ENCODE data around the gene FN3K. TPM values are rescaled to one million over a fixed set of nuclear protein-coding genes. Genes with fewer than 3 reads are reported as not detected.

The FN3K gene
- polyA plus RNA-seq, 2 of the 4 experiments (the other 2 are of a cell fraction), result 1.3 to 13.2 TPM

- no peak for TF ChIP-seq MYC (IDR thresholded peaks at IDR 0.05; ENCODE audit: borderline replicate concordance, low read length)
- TF ChIP-seq HES2 (IDR thresholded peaks at IDR 0.05), result no peak
- TF ChIP-seq MAFK (IDR thresholded peaks at IDR 0.05; ENCODE audit: partially characterized antibody), result peak; percentile 97
- no peak for TF ChIP-seq CHD2 (IDR thresholded peaks at IDR 0.05; ENCODE audit: low read length, partially characterized antibody)
- TF ChIP-seq CBX2 (IDR thresholded peaks at IDR 0.05; ENCODE audit: borderline replicate concordance, low read depth), result no peak
- no peak for TF ChIP-seq ESRRA (IDR thresholded peaks at IDR 0.05; ENCODE audit: borderline replicate concordance, low read length)
- TF ChIP-seq FOSB (CRISPR knock-in tag; IDR thresholded peaks at IDR 0.05), result 0 out of 2 replicates have a peak, but pooled peaks have one; percentile 29
- no peak for TF ChIP-seq ZFP36 (IDR thresholded peaks at IDR 0.05; ENCODE audit: borderline replicate concordance, partially characterized antibody)
- no peak for TF ChIP-seq PBX3 (IDR thresholded peaks at IDR 0.05)
- TF ChIP-seq RFX5 (IDR thresholded peaks at IDR 0.05), result no peak
- TF ChIP-seq SMC3 (IDR thresholded peaks at IDR 0.05), result no peak; the same call in 2 of the 3 replicates
- TF ChIP-seq MAZ (IDR thresholded peaks at IDR 0.05; ENCODE audit: borderline replicate concordance, low read depth, low read length), result no peak
- no peak for TF ChIP-seq HOXA7 (CRISPR knock-in tag; IDR thresholded peaks at IDR 0.05)
- no peak for TF ChIP-seq KDM5A (IDR thresholded peaks at IDR 0.05)
- TF ChIP-seq HOXB5 (CRISPR knock-in tag; IDR thresholded peaks at IDR 0.05), result no peak
- TF ChIP-seq TFCP2L1 (CRISPR knock-in tag; IDR thresholded peaks at IDR 0.05), result no peak
- no peak for TF ChIP-seq USF2 (IDR thresholded peaks at IDR 0.05)
- no peak for TF ChIP-seq CTCF (IDR thresholded peaks at IDR 0.05)
- TF ChIP-seq BHLHE40 (IDR thresholded peaks at IDR 0.05; ENCODE audit: low read depth, low read length), result no peak
- TF ChIP-seq GATA3 (IDR thresholded peaks at IDR 0.05; ENCODE audit: borderline replicate concordance), result no peak
- no peak for TF ChIP-seq BCL3 (IDR thresholded peaks at IDR 0.05)
- peak; percentile 37 for TF ChIP-seq MAX (IDR thresholded peaks at IDR 0.05)
- TF ChIP-seq JUNB (IDR thresholded peaks at IDR 0.05), result no peak
- no peak for TF ChIP-seq ELK1 (IDR thresholded peaks at IDR 0.05; ENCODE audit: low read depth, low read length)
- TF ChIP-seq SREBF2 (IDR thresholded peaks at IDR 0.05), result no peak
- TF ChIP-seq CHD4 (IDR thresholded peaks at IDR 0.05; ENCODE audit: borderline replicate concordance), result no peak
- peak in 1 of 2 experiments; percentile 15; a peak in 1 of 5 replicates for TF ChIP-seq RAD21 (conservative IDR thresholded peaks at IDR 0.05 in 1 of 2, IDR thresholded peaks at IDR 0.05 in 1 of 2)
- TF ChIP-seq TP53 (CRISPR knock-in tag; IDR thresholded peaks at IDR 0.05), result no peak
- TF ChIP-seq PHF8 (IDR thresholded peaks at IDR 0.05; ENCODE audit: borderline replicate concordance, low read depth), result no peak
- TF ChIP-seq POLR2A (IDR thresholded peaks at IDR 0.05; ENCODE audit: low read length), result no peak
- no peak for TF ChIP-seq FOSL2 (IDR thresholded peaks at IDR 0.05)
- peak; percentile 86 for TF ChIP-seq FOSL2 (CRISPR knock-in tag; IDR thresholded peaks at IDR 0.05)
- no peak for TF ChIP-seq POLR2AphosphoS2 (conservative IDR thresholded peaks at IDR 0.05; ENCODE audit: low read length)
- TF ChIP-seq ZC3H11A (IDR thresholded peaks at IDR 0.05), result 0 out of 2 replicates have a peak, but pooled peaks have one; percentile 4
- TF ChIP-seq NPAS2 (CRISPR knock-in tag; IDR thresholded peaks at IDR 0.05; ENCODE audit: borderline replicate concordance), result no peak
- no peak for TF ChIP-seq RNF2 (IDR thresholded peaks at IDR 0.05; ENCODE audit: borderline replicate concordance, low read depth)
- peak; percentile 48; the same call in 1 of the 2 replicates for TF ChIP-seq ZNF302 (CRISPR knock-in tag; IDR thresholded peaks at IDR 0.05)
These were observed 48.0 kb upstream of the FN3K start (continued) for GRCh38 chr17:82687375-82687861.
